GM12874 (cell line): ENCODE measurements around the gene RB1.

ENCODE experiments used
- TF ChIP-seq, protein P1 (sequence below): IDR thresholded peaks from 2 replicates; pipeline ENCODE4 v1.5.1; 2011; ENCODE audit warnings: low read depth, mild to moderate bottlenecking, control low read depth, low read length, moderate library complexity; ENCODE audit not compliant: insufficient read depth

The RB1 gene

DNA sequence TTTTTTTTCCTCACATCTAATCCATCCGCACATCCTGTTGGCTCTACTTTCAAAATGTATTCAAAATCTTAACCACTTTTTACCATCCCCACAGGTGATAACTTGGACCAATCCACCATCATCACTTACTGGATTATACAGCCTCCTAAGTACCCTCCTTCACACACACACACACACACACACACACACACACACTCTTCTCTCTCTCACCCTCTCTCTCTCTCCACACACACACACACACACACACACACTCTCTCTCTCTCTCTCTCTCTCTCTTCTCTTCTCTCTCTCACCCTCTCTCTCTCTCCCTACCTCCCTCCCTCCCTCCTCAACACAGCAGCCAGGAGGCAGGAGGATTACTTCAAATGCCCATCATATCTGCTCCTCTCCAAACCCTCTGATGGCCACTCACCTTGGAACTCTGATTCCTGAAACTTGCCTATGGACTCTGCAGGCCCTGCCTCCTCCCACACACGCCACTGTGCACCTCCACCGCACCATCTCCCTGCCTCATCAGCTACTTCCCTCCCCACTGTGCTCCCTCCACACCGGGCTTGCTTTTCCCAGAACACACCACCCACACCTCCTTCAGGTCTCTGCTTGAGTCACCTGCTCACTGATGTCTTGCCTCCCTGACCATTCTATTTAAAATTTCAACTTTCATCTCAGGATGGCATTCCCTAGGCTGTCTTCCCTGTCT is 189.7 kb downstream of the RB1 start:
- TF ChIP-seq, protein P1, sequence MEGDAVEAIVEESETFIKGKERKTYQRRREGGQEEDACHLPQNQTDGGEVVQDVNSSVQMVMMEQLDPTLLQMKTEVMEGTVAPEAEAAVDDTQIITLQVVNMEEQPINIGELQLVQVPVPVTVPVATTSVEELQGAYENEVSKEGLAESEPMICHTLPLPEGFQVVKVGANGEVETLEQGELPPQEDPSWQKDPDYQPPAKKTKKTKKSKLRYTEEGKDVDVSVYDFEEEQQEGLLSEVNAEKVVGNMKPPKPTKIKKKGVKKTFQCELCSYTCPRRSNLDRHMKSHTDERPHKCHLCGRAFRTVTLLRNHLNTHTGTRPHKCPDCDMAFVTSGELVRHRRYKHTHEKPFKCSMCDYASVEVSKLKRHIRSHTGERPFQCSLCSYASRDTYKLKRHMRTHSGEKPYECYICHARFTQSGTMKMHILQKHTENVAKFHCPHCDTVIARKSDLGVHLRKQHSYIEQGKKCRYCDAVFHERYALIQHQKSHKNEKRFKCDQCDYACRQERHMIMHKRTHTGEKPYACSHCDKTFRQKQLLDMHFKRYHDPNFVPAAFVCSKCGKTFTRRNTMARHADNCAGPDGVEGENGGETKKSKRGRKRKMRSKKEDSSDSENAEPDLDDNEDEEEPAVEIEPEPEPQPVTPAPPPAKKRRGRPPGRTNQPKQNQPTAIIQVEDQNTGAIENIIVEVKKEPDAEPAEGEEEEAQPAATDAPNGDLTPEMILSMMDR = no peak

DNA sequence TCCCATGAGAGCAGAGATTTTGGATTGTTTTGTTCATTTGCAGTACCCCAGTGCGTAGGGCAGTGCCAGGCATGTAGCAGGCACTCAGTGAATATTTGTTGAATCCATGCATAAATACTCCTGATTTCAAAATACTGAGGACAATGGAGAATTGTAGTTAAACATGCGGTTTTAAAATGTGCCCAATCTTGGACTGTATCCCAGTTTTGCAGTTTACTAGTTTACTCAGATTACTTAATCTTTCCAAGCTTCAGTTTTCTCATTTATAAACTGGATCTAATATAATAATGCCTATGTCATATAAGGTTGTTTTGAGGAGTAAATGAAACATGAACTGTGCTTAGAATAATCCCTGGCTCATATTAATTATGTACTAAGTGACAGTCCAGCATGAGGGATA is 190.3 kb downstream of the RB1 start:
- TF ChIP-seq, protein P1 = no peak

DNA sequence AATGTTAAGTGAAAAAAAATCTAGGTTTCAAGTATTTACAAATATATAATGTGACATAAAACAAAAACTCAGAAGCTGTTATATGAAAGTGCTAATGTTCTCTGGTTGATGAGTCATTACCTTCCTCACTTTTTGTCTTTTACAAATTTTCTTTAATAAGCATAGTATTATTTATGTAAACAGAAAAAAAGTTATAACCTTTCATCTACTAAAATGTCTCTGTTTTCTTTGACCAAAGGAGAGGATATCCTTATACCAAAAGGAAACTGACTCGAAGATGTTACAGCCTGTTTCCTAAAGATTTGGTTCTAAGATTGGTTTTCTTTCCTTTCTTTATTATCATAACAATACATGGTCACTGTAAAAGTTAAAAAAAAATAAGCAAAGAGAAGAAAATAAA is 191.3 kb downstream of the RB1 start:
- TF ChIP-seq, protein P1 = no peak

DNA sequence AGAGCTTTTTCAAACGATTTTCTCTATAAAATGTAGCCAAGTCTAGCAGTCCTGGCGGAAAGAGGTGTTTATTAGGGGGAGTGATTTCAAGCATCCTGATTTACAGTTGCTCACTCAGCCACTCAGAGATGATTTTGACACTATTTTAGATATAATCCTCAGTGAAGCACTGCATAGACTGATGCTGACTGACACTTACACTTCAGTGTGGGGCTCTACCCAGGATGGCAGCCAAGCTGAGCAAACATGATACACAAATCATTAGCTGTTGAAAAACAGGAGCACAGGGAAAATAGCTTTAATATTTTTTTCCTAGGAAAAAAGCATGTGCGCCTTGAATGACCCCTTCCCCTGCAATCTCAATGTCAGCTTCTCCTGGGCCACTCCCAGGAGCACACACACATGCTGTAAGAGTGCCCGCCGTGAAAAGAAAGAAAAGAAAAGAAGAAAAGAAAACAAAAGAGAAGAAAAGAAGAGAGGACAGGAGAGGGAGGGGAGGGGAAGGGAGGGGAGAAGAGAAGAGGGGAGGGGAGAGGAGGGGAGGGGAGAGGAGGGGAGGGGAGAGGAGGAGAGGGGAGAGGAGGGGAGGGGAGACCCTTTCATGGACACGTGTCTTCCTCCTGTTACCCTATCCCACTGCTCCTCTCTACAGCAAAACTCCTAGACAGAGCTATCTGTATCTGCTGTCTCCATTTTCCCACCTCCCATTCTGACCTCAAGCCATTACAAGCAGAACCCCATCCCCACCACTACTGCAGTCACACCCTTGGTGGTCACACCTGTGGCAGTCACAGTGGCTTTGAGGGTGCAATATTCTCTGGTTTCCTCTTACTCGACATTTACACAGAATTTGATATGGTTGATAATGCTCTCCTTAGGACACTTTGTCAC is 193.0 kb downstream of the RB1 start:
- TF ChIP-seq, protein P1 = no peak

GRCh38 chr13:48497669-48498068 is 194.1 kb downstream of the RB1 start:
- TF ChIP-seq, protein P1 = no peak

DNA sequence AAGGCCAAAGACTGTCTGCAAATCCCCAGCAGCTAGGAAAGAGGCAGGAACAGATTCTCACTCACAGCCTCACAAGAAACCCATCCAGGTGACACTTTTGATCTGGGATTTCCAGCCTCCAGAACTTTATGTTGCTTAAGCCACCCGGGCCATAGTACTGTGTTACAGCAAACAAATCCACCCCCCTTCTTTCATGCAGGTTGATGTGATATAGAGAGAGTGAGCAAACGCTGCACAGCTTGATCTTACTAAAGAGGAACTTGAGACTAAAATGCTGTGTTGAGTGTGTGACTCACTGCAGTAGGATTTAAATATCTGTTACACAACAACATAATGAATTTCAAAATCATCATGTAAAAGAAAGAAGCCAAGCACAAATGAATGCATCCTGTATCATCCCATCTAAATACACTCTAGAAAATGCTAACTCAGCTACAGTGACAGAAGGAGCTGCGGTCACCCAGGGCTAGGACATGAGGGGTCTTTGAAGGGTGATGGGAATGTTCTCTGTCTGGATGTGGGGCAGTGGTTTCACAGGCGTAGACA is 197.2 kb downstream of the RB1 start:
- TF ChIP-seq, protein P1 = no peak

GRCh38 chr13:48501705-48502104 is 198.2 kb downstream of the RB1 start:
- TF ChIP-seq, protein P1 = no peak
